Keratinocyte (primary cell): Measurements from ENCODE around the gene HSD11B2. TPM values are rescaled to one million over a fixed set of nuclear protein-coding genes. Genes with fewer than 3 reads are reported as not detected.
A peak's percentile ranks its signal among the peaks of the same experiment; 100 is the strongest.

Source experiments
- DNase-seq: peaks from one replicate; pipeline ENCODE4 v3.0.0-alpha.2; 2011; ENCODE audit warnings: low read depth, missing footprints, low spot score
- FAIRE-seq: peaks from 2 replicates; lab custom pipeline; 2011; peaks lifted over from hg19 to GRCh38; lab: Jason Lieb, UNC
- H2AFZ ChIP-seq: 2 replicates; pipeline ENCODE4 v1.6.0; 2012; ENCODE audit warnings: low read length, control low read depth, inconsistent platforms; ENCODE audit not compliant: control insufficient read depth
- H3K27ac ChIP-seq: 2 replicates; pipeline ENCODE4 v1.5.1; 2011; ENCODE audit warnings: low read length; ENCODE audit not compliant: control insufficient read depth, insufficient read depth
- H3K27me3 ChIP-seq: 3 replicates; pipeline ENCODE4 v1.6.0; 2011; ENCODE audit warnings: low read length; ENCODE audit not compliant: control insufficient read depth, insufficient read depth; ENCODE audit errors: extremely low read depth
- H3K36me3 ChIP-seq, 2 experiments: 2 replicates in 1 of 2; 3 replicates in 1 of 2; pipeline ENCODE4 v1.5.1; 2011; ENCODE audit warnings: low read length in 2 of 2, mild to moderate bottlenecking in 1 of 2; ENCODE audit not compliant: control insufficient read depth in 2 of 2, insufficient read depth in 2 of 2; ENCODE audit errors: extremely low read depth in 1 of 2
- H3K4me1 ChIP-seq: 3 replicates; pipeline ENCODE4 v1.5.1; 2011; ENCODE audit warnings: low read length; ENCODE audit not compliant: control insufficient read depth, insufficient read depth; ENCODE audit errors: extremely low read depth
- H3K4me2 ChIP-seq: 3 replicates; pipeline ENCODE4 v1.6.0; 2011; ENCODE audit warnings: low read depth, low read length; ENCODE audit not compliant: control insufficient read depth, insufficient read depth; ENCODE audit errors: extremely low read depth
- H3K4me3 ChIP-seq, 3 experiments: fragments of 200-600 bp in 1 of 3; sonication (generic) in 1 of 3; 2 replicates in 2 of 3; 3 replicates in 1 of 3; pipeline ENCODE4 v1.5.1; 2011 to 2016; ENCODE audit warnings: low read length in 3 of 3, mild to moderate bottlenecking in 3 of 3, control low read depth in 2 of 3, inconsistent platforms in 1 of 3, low read depth in 1 of 3, mixed read lengths in 1 of 3, mixed run types in 1 of 3, moderate library complexity in 1 of 3; ENCODE audit not compliant: control insufficient read depth in 2 of 3, insufficient read depth in 2 of 3; ENCODE audit errors: extremely low read depth in 1 of 3
- H3K79me2 ChIP-seq: 2 replicates; pipeline ENCODE4 v1.6.0; 2012; ENCODE audit warnings: low read length; ENCODE audit not compliant: control insufficient read depth, insufficient read depth
- H3K9ac ChIP-seq: 3 replicates; pipeline ENCODE4 v1.6.0; 2011; ENCODE audit warnings: low read length; ENCODE audit not compliant: control insufficient read depth, insufficient read depth; ENCODE audit errors: extremely low read depth
- H3K9me1 ChIP-seq: 3 replicates; pipeline ENCODE4 v1.6.0; 2011; ENCODE audit warnings: low read length; ENCODE audit not compliant: control insufficient read depth, insufficient read depth; ENCODE audit errors: extremely low read depth
- H3K9me3 ChIP-seq: 2 replicates; pipeline ENCODE4 v1.5.1; 2012; ENCODE audit warnings: low read depth, low read length; ENCODE audit not compliant: control insufficient read depth
- H4K20me1 ChIP-seq: 3 replicates; pipeline ENCODE4 v1.6.0; 2011; ENCODE audit warnings: low read length; ENCODE audit not compliant: control insufficient read depth, insufficient read depth; ENCODE audit errors: extremely low read depth
- EZH2 ChIP-seq: IDR thresholded peaks from one replicate; pipeline ENCODE4 v1.6.1; 2012; ENCODE audit warnings: inconsistent platforms, mild to moderate bottlenecking, low read length, moderate library complexity
- dilution Hi-C: fragments of 300-500 bp; cut with MboI; formaldehyde crosslinking; loops from one replicate; pipeline ENCODE4 v1.7.0; 2020; ENCODE audit warnings: low sequenced_read_pairs; ENCODE audit not compliant: extremely low pct_ligation_motif_present
- polyA plus RNA-seq, 5 experiments: library from polyadenylated mRNA; depleted of rRNA in 3 of 5; stranded (reverse) in 3 of 5; stranded (forward) in 1 of 5; unstranded in 1 of 5; fragments of >200 nt; gene quantifications; 1 replicate in 1 of 5; 2 replicates in 3 of 5; 3 replicates in 1 of 5; pipeline versions ENCODE4 v1.2.1 to v1.2.3, GENCODE V29; 2011 to 2012; ENCODE audit warnings: missing spikeins in 2 of 5, low read depth in 1 of 5, low replicate concordance in 1 of 5
- TF ChIP-seq, protein P1 (sequence below), 3 experiments: IDR thresholded peaks in 1 of 3; conservative IDR thresholded peaks in 1 of 3; optimal IDR thresholded peaks in 1 of 3; 2 replicates in 2 of 3; 3 replicates in 1 of 3; pipeline versions ENCODE3 to v1.5.1; 2011; ENCODE audit warnings: low read length in 3 of 3, mild to moderate bottlenecking in 3 of 3, moderate library complexity in 2 of 3, control low read depth in 1 of 3, inconsistent platforms in 1 of 3; ENCODE audit not compliant: insufficient read depth in 2 of 3; ENCODE audit errors: extremely low read depth in 1 of 3

HSD11B2 gene
- polyA plus RNA-seq, 1 donor (not counting 4 experiments of a cell fraction or from before 2014, with no cell fraction given) = 0.93 TPM

DNA sequence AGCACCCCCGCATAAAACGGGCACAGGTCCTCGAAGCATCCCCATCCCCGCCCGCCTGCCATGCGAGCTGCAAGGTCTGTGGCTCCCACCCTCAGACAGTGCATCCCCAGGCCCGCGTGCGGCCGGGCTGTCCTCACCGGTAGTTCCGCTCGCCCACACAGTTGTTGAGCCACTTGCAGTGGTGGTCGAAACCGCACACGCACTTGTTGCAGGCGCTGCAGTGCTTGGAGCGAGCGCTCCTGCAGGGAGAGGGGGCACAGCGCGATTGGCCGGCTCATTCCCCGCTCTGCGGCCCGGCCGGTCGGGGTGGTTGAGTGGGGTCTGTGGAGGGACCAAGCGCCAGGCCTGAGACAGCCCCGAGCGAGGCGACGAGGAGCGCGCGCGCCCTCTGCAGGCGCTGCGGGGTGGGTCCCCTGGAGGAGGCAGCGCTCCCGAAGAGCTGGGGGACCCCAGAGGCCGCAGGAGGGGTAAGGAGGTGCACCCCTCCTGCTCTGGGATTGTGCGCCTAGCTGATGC is 31.6 kb upstream of the HSD11B2 start:
- FAIRE-seq (no peak), DNase-seq (no peak)
- dilution Hi-C loops = no loop called here
- H3K27ac ChIP-seq = no peak overlapping the region
- no peak overlapping the region for H3K9ac ChIP-seq
- no peak overlapping the region for H3K4me3 ChIP-seq
- H3K9me1 ChIP-seq = no peaks in the 10 kb centered on the region
- H3K9me3 ChIP-seq = no peaks in the 10 kb centered on the region
- peaks cover under 1% of the 10 kb centered on the region for H3K27me3 ChIP-seq
- no peaks in the 10 kb centered on the region for H3K36me3 ChIP-seq
- no peaks in the 10 kb centered on the region for H3K79me2 ChIP-seq
- no peak overlapping the region for H3K4me2 ChIP-seq
- H2AFZ ChIP-seq = no peak overlapping the region
- H3K4me1 ChIP-seq = peaks cover 38% of the 10 kb centered on the region
- H4K20me1 ChIP-seq = no peaks in the 10 kb centered on the region
- no peak for TF ChIP-seq EZH2
- TF ChIP-seq, protein P1, sequence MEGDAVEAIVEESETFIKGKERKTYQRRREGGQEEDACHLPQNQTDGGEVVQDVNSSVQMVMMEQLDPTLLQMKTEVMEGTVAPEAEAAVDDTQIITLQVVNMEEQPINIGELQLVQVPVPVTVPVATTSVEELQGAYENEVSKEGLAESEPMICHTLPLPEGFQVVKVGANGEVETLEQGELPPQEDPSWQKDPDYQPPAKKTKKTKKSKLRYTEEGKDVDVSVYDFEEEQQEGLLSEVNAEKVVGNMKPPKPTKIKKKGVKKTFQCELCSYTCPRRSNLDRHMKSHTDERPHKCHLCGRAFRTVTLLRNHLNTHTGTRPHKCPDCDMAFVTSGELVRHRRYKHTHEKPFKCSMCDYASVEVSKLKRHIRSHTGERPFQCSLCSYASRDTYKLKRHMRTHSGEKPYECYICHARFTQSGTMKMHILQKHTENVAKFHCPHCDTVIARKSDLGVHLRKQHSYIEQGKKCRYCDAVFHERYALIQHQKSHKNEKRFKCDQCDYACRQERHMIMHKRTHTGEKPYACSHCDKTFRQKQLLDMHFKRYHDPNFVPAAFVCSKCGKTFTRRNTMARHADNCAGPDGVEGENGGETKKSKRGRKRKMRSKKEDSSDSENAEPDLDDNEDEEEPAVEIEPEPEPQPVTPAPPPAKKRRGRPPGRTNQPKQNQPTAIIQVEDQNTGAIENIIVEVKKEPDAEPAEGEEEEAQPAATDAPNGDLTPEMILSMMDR (optimal IDR thresholded peaks at IDR 0.05 in 1 of 3, IDR thresholded peaks at IDR 0.05 in 1 of 3, conservative IDR thresholded peaks at IDR 0.05 in 1 of 3; ENCODE audit: extremely low read depth in 1 of 3, insufficient read depth in 2 of 3, low read length in 3 of 3) = peak in 2 of 3 experiments; percentile 23 to 42

- H3K27me3 ChIP-seq = no peaks in the 10 kb centered on the region
- TF ChIP-seq, protein P1 (optimal IDR thresholded peaks at IDR 0.05 in 1 of 3, IDR thresholded peaks at IDR 0.05 in 1 of 3, conservative IDR thresholded peaks at IDR 0.05 in 1 of 3; ENCODE audit: extremely low read depth in 1 of 3, insufficient read depth in 2 of 3, low read length in 3 of 3) = no peak
- no peak for TF ChIP-seq EZH2
- peaks cover 46% of the 10 kb centered on the region for H3K4me1 ChIP-seq
- H3K27ac ChIP-seq = no peak overlapping the region
- DNase-seq (no peak), FAIRE-seq (no peak)
- H3K9me3 ChIP-seq = no peaks in the 10 kb centered on the region
- no peak overlapping the region for H3K4me3 ChIP-seq
- no peaks in the 10 kb centered on the region for H3K9me1 ChIP-seq
- H4K20me1 ChIP-seq = no peaks in the 10 kb centered on the region
- dilution Hi-C loops = no loop called here
- H3K4me2 ChIP-seq = no peak overlapping the region
- H2AFZ ChIP-seq = no peak overlapping the region
- H3K9ac ChIP-seq = no peak overlapping the region
- no peaks in the 10 kb centered on the region for H3K36me3 ChIP-seq
- H3K79me2 ChIP-seq = no peaks in the 10 kb centered on the region
Measured at GRCh38 chr16:67399749-67400704, 30.9 kb upstream of the HSD11B2 start.
